Measurements from ENCODE around the gene KRTAP2-3.

GRCh38 chr17:41061964-41062363, 2.0 kb upstream of the KRTAP2-3 start:
- TF ChIP-seq CTCF (IDR thresholded peaks at IDR 0.05) (no peak), POLR2A (IDR thresholded peaks at IDR 0.05) (no peak)

Measured in ovary (tissue), 3 donors.